HCT116 (cell line): ENCODE measurements around the gene RIN3. TPM values are rescaled to one million over a fixed set of nuclear protein-coding genes. Genes with fewer than 3 reads are reported as not detected.

Experiments used
- ATAC-seq: fragments of 200-7000 bp; cut with Tn5 transposase; 2 replicates; pipeline ENCODE4 v1.9.1; 2020; ENCODE audit warnings: mild to moderate bottlenecking, moderate library complexity
- BruUV-seq: library from RNA; stranded (reverse); fragments of 400-500 nt; replicated peaks from 2 replicates; lab custom pipeline; 2021; lab: Mats Ljungman, UMichigan
- CTCF ChIA-PET: fragments of 300-600 bp; sonication (Branson Sonifier 250); formaldehyde crosslinking; loops from one replicate; lab custom pipeline; 2021; ENCODE audit warnings: antibody characterized with exemption; lab: Charles Lee
- POLR2A ChIA-PET: fragments of 300-600, 350-600 bp; sonication (Branson Sonifier 250); formaldehyde crosslinking; loops from one replicate; lab custom pipeline; 2021; ENCODE audit warnings: antibody characterized with exemption; lab: Charles Lee
- RAD21 ChIA-PET, 2 experiments: fragments of 300-600 bp; sonication (Branson Sonifier 250); formaldehyde crosslinking; loops; one replicate each; lab custom pipeline; 2023; ENCODE audit warnings: low total read pairs in 2 of 2; ENCODE audit not compliant: uncharacterized antibody in 2 of 2, unreplicated experiment in 2 of 2, low non-redundant PET in 1 of 2; lab: Charles Lee
- DNase-seq: peaks from one replicate; pipeline ENCODE4 v3.0.0-alpha.2; 2010; ENCODE audit warnings: low read depth, low spot score
- H2AFZ ChIP-seq: fragments of 200-600 bp; shearing (Covaris generic), sonication (generic); 2 replicates; pipeline ENCODE4 v1.6.1; 2017; ENCODE audit warnings: low read depth, mixed run types, mixed read lengths, antibody characterized with exemption, low read length; ENCODE audit not compliant: poor library complexity, severe bottlenecking
- H3K27ac ChIP-seq: 2 replicates; pipeline ENCODE4 v1.5.1; 2012; ENCODE audit warnings: low read depth, low read length
- H3K27me3 ChIP-seq: fragments of 200-600 bp; sonication (generic); 2 replicates; pipeline ENCODE4 v1.6.1; 2016; ENCODE audit warnings: mixed run types, low read length, mixed read lengths; ENCODE audit not compliant: insufficient read depth
- H3K36me3 ChIP-seq, 2 experiments: fragments of 200-500 bp in 1 of 2; fragments of 200-600 bp in 1 of 2; sonication (Bioruptor generic) in 1 of 2; sonication (generic) in 1 of 2; 2 replicates each; pipeline versions ENCODE4 v1.5.1 to v1.6.1; 2014 to 2016; ENCODE audit warnings: low read length in 2 of 2, inconsistent platforms in 1 of 2, mixed read lengths in 1 of 2, mixed run types in 1 of 2; ENCODE audit not compliant: insufficient read depth in 2 of 2, control insufficient read depth in 1 of 2
- H3K4me1 ChIP-seq, 2 experiments: fragments of 200-600 bp in 1 of 2; sonication (generic) in 1 of 2; 2 replicates each; pipeline versions ENCODE4 v1.5.1 to v1.6.1; 2012 to 2017; ENCODE audit warnings: low read length in 2 of 2, inconsistent platforms in 1 of 2, mild to moderate bottlenecking in 1 of 2, mixed read lengths in 1 of 2, mixed run types in 1 of 2, moderate library complexity in 1 of 2; ENCODE audit not compliant: insufficient read depth in 2 of 2, control insufficient read depth in 1 of 2
- H3K4me2 ChIP-seq: fragments of 200-600 bp; sonication (generic); 2 replicates; pipeline ENCODE4 v1.6.1; 2017; ENCODE audit warnings: mixed run types, low read length, mixed read lengths
- H3K4me3 ChIP-seq, 2 experiments: fragments of 200-600 bp in 1 of 2; sonication (generic) in 1 of 2; replicated peaks in 1 of 2; 2 replicates each; pipeline ENCODE4 v1.5.1; 2011 to 2016; ENCODE audit warnings: low read length in 2 of 2, control low read depth in 1 of 2, low read depth in 1 of 2, mild to moderate bottlenecking in 1 of 2, mixed read lengths in 1 of 2, mixed run types in 1 of 2
- H3K79me2 ChIP-seq: fragments of 200-600 bp; sonication (generic); 2 replicates; pipeline ENCODE4 v1.6.1; 2017; ENCODE audit warnings: mild to moderate bottlenecking, mixed run types, low read length, moderate library complexity, mixed read lengths; ENCODE audit not compliant: insufficient read depth
- H3K9ac ChIP-seq: fragments of 200-600 bp; sonication (generic); 2 replicates; pipeline ENCODE4 v1.6.1; 2016; ENCODE audit warnings: low read length, mixed read lengths
- H3K9me2 ChIP-seq: fragments of 200-600 bp; sonication (generic), shearing (Covaris generic); 2 replicates; pipeline ENCODE4 v1.6.1; 2017; ENCODE audit warnings: mixed run types, mild to moderate bottlenecking, moderate library complexity; ENCODE audit not compliant: insufficient read depth
- H3K9me3 ChIP-seq, 2 experiments: fragments of 200-500 bp in 1 of 2; fragments of 200-600 bp in 1 of 2; sonication (Bioruptor generic) in 1 of 2; sonication (generic) in 1 of 2; 2 replicates each; pipeline ENCODE4 v1.6.1; 2014 to 2017; ENCODE audit warnings: low read length in 2 of 2, mixed read lengths in 2 of 2, inconsistent platforms in 1 of 2, low read depth in 1 of 2, mild to moderate bottlenecking in 1 of 2, mixed run types in 1 of 2, moderate library complexity in 1 of 2; ENCODE audit not compliant: control insufficient read depth in 1 of 2, insufficient read depth in 1 of 2
- H4K20me1 ChIP-seq: fragments of 200-600 bp; sonication (generic), shearing (Covaris generic); 2 replicates; pipeline ENCODE4 v1.6.1; 2017; ENCODE audit warnings: mixed run types, mild to moderate bottlenecking, moderate library complexity; ENCODE audit not compliant: insufficient read depth
- ATF3 ChIP-seq: IDR thresholded peaks from 2 replicates; pipeline ENCODE4 v1.6.1; 2012
- CBX3 ChIP-seq: IDR thresholded peaks from 2 replicates; pipeline ENCODE4 v1.6.1; 2012; ENCODE audit warnings: low read depth
- CTCF ChIP-seq, 3 experiments: fragments of 200-600 bp in 1 of 3; sonication (generic) in 1 of 3; IDR thresholded peaks in 2 of 3; conservative IDR thresholded peaks in 1 of 3; 2 replicates each; pipeline ENCODE4 v1.5.1; 2012 to 2017; ENCODE audit warnings: low read depth in 2 of 3, low read length in 2 of 3, antibody characterized with exemption in 1 of 3, borderline replicate concordance in 1 of 3, control low read depth in 1 of 3, mild to moderate bottlenecking in 1 of 3, mixed read lengths in 1 of 3, mixed run types in 1 of 3, moderate library complexity in 1 of 3; ENCODE audit not compliant: insufficient read depth in 1 of 3
- EGR1 ChIP-seq: IDR thresholded peaks from 2 replicates; pipeline ENCODE4 v1.6.1; 2012; ENCODE audit warnings: low read depth
- ELF1 ChIP-seq: IDR thresholded peaks from 2 replicates; pipeline ENCODE4 v1.6.1; 2012; ENCODE audit warnings: low read depth, borderline replicate concordance
- EZH2 ChIP-seq: fragments of 200-600 bp; sonication (generic); IDR thresholded peaks from 2 replicates; pipeline ENCODE4 v1.6.1; 2017; ENCODE audit warnings: antibody characterized with exemption, mixed run types
- EZH2phosphoT487 ChIP-seq: fragments of 200-600 bp; IDR thresholded peaks from 2 replicates; pipeline ENCODE4 v1.6.1; 2018; ENCODE audit warnings: antibody characterized with exemption, borderline replicate concordance
- FOSL1 ChIP-seq: IDR thresholded peaks from 2 replicates; pipeline ENCODE4 v1.6.1; 2012; ENCODE audit warnings: low read depth
- JUND ChIP-seq: IDR thresholded peaks from 2 replicates; pipeline ENCODE4 v1.6.1; 2012
- MAX ChIP-seq: IDR thresholded peaks from 2 replicates; pipeline ENCODE4 v1.6.1; 2012
- POLR2A ChIP-seq: IDR thresholded peaks from 2 replicates; pipeline ENCODE4 v1.7.0; 2011; ENCODE audit warnings: borderline replicate concordance; ENCODE audit not compliant: insufficient read depth, insufficient read length; ENCODE audit errors: extremely low read depth
- POLR2AphosphoS5 ChIP-seq: IDR thresholded peaks from 2 replicates; pipeline ENCODE4 v1.6.1; 2011; ENCODE audit warnings: mild to moderate bottlenecking, low read depth, low read length, moderate library complexity
- RAD21 ChIP-seq: IDR thresholded peaks from 2 replicates; pipeline ENCODE4 v1.6.1; 2012; ENCODE audit warnings: low read depth, mild to moderate bottlenecking
- REST ChIP-seq: IDR thresholded peaks from 2 replicates; pipeline ENCODE4 v1.6.1; 2012; ENCODE audit warnings: low read depth
- SIN3A ChIP-seq: IDR thresholded peaks from 2 replicates; pipeline ENCODE4 v1.6.1; 2012; ENCODE audit warnings: low read depth
- SRF ChIP-seq: IDR thresholded peaks from 2 replicates; pipeline ENCODE4 v1.6.1; 2012; ENCODE audit warnings: low read depth
- TCF7L2 ChIP-seq: IDR thresholded peaks from 2 replicates; pipeline ENCODE4 v1.7.0; 2011; ENCODE audit warnings: borderline replicate concordance, inconsistent platforms; ENCODE audit not compliant: insufficient read depth, insufficient read length; ENCODE audit errors: extremely low read depth
- YY1 ChIP-seq: IDR thresholded peaks from 2 replicates; pipeline ENCODE4 v1.6.1; 2011; ENCODE audit warnings: low read length, low read depth, moderate library complexity, mild to moderate bottlenecking; ENCODE audit not compliant: insufficient replicate concordance; ENCODE audit errors: extremely low read depth
- ZFX ChIP-seq: fragments of 450-650 bp; IDR thresholded peaks from 2 replicates; pipeline ENCODE4 v1.6.1; 2017
- ZNF274 ChIP-seq: fragments of 200-500 bp; sonication (Bioruptor generic); IDR thresholded peaks from 2 replicates; pipeline ENCODE4 v1.6.1; 2014; ENCODE audit warnings: mild to moderate bottlenecking, low read depth, low read length, inconsistent platforms
- intact Hi-C: fragments of 100-400 bp; cut with micrococcal nuclease; formaldehyde crosslinking; loops from 2 replicates; pipeline ENCODE4 v1.10.0; 2022
- total RNA-seq: library from RNA; stranded (reverse); gene quantifications from one replicate; pipeline ENCODE4 v1.2.1, GENCODE V29; 2021; ENCODE audit not compliant: unreplicated experiment

The RIN3 gene
- total RNA-seq, 1 experiment from 2014 or later, result 22.2 TPM

GRCh38 chr14:92644970-92645515, 131.5 kb downstream of the RIN3 start:
- H3K79me2 ChIP-seq, result no peaks in the 10 kb centered on the region

More at GRCh38 chr14:92644970-92645515, 131.5 kb downstream of the RIN3 start:
- BruUV-seq, result no TSS peak
- no peak for ATAC-seq
- CTCF ChIA-PET, result no interaction called here
- no peak overlapping the region for H3K4me3 ChIP-seq
- no peaks in the 10 kb centered on the region for H3K36me3 ChIP-seq
- H4K20me1 ChIP-seq, result no peaks in the 10 kb centered on the region
- TF ChIP-seq ATF3, result no peak
- TF ChIP-seq POLR2AphosphoS5, result no peak
- TF ChIP-seq ELF1, result no peak
- no peak for TF ChIP-seq ZFX
- no peak for TF ChIP-seq JUND
- TF ChIP-seq SRF, result no peak
- no peak for TF ChIP-seq CBX3
- no peak for TF ChIP-seq FOSL1
- no peak for TF ChIP-seq RAD21
- TF ChIP-seq REST, result no peak
- no peak for TF ChIP-seq YY1
- TF ChIP-seq EZH2, result no peak
- TF ChIP-seq ZNF274, result no peak
- no peak for TF ChIP-seq EZH2phosphoT487
- no peak for TF ChIP-seq POLR2A
- TF ChIP-seq EGR1, result no peak
- no peak for TF ChIP-seq SIN3A
- no peak for TF ChIP-seq CTCF (IDR thresholded peaks at IDR 0.05 in 2 of 3, conservative IDR thresholded peaks at IDR 0.05 in 1 of 3; ENCODE audit: borderline replicate concordance in 1 of 3, insufficient read depth in 1 of 3, low read depth in 2 of 3, low read length in 2 of 3)
- no peak for TF ChIP-seq MAX
- TF ChIP-seq TCF7L2, result no peak
- TF ChIP-seq, all 23 proteins: peak for 0
- Histone ChIP-seq H3K4me1 (peaks cover 10 to 22% of the 10 kb centered on the region in 2 experiments), H3K9me2 (no peaks in the 10 kb centered on the region), H3K4me2 (peak overlapping the region; percentile 66; the same call in 1 of the 2 replicates), H3K9ac (0 out of 2 replicates have a peak overlapping the region, but pooled peaks have one; percentile 0), H3K9me3 (peaks cover 0 to 7% of the 10 kb centered on the region in 2 experiments; a peak in 1 of 4 replicates), H3K27me3 (no peaks in the 10 kb centered on the region), H2AFZ (no peak overlapping the region), H3K27ac (peak overlapping the region; percentile 66)
- ChIA-PET RAD21 (no interaction called here), POLR2A (no interaction called here)
- intact Hi-C loops, result no loop called here
- DNase-seq, result no peak
